ENCODE results near the gene HTR2B. TPM values are rescaled to one million over a fixed set of nuclear protein-coding genes. Genes with fewer than 3 reads are reported as not detected.

The HTR2B gene
- total RNA-seq, 1 donor from 2014 or later: not detected

GRCh38 chr2:231132129-231132528, 7.3 kb upstream of the HTR2B start:
- H3K27me3 Mint-ChIP-seq: no peaks in the 10 kb centered on the region
- peaks cover 4% of the 10 kb centered on the region for H3K36me3 Mint-ChIP-seq
- H3K27ac Mint-ChIP-seq: no peak overlapping the region
- no peak for DNase-seq (ENCODE audit: extremely low spot score, unreplicated experiment)
- no peaks in the 10 kb centered on the region for H3K9me3 Mint-ChIP-seq
- no peak for TF ChIP-seq CTCF (conservative IDR thresholded peaks at IDR 0.05)
- H3K4me1 Mint-ChIP-seq (ENCODE audit: unreplicated experiment): peaks cover 16% of the 10 kb centered on the region
- H3K4me3 Mint-ChIP-seq: no peak overlapping the region

- Mint-ChIP-seq H3K36me3 (peaks cover 8% of the 10 kb centered on the region), H3K9me3 (no peaks in the 10 kb centered on the region), H3K4me1 (ENCODE audit: unreplicated experiment) (peaks cover 17% of the 10 kb centered on the region), H3K27me3 (no peaks in the 10 kb centered on the region), H3K4me3 (no peak overlapping the region), H3K27ac (no peak overlapping the region)
- no peak for TF ChIP-seq CTCF (conservative IDR thresholded peaks at IDR 0.05)
- DNase-seq (ENCODE audit: extremely low spot score, unreplicated experiment): no peak
These were observed 5.7 kb upstream of the HTR2B start for GRCh38 chr2:231130336-231131056.

- Mint-ChIP-seq H3K27ac (no peak overlapping the region), H3K9me3 (no peaks in the 10 kb centered on the region)
These were observed 4.4 kb upstream of the HTR2B start for GRCh38 chr2:231129216-231129615.

DNA sequence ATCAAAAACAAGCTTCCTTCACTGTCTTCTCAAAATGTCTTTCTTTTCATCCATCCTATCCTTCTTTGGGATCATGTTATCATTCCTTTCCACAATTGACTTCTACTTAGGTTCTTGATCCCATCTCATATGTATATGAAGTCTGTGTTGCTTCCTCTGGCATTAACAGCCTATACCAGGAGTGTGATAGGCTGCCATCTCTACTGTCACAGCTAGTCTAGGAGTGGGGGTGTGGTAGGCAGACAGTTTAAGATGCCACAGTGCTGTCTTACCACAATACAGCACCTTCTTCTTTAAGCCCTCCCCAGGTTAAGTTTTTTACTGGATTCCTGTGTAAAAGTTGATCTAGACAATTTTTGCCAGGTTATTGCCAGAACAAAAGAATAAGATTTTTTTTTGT, 3.7 kb upstream of the HTR2B start:
- no peaks in the 10 kb centered on the region for H3K27me3 Mint-ChIP-seq
- no peak overlapping the region for H3K4me3 Mint-ChIP-seq
- H3K4me1 Mint-ChIP-seq (ENCODE audit: unreplicated experiment): peaks cover 30% of the 10 kb centered on the region
- peaks cover 8% of the 10 kb centered on the region for H3K36me3 Mint-ChIP-seq
- no peak for TF ChIP-seq CTCF (conservative IDR thresholded peaks at IDR 0.05)
- no peaks in the 10 kb centered on the region for H3K9me3 Mint-ChIP-seq
- no peak for DNase-seq (ENCODE audit: extremely low spot score, unreplicated experiment)
- no peak overlapping the region for H3K27ac Mint-ChIP-seq

More at GRCh38 chr2:231129216-231129615, 4.4 kb upstream of the HTR2B start:
- Mint-ChIP-seq H3K4me1 (ENCODE audit: unreplicated experiment) (peaks cover 27% of the 10 kb centered on the region), H3K36me3 (peaks cover 8% of the 10 kb centered on the region), H3K27me3 (no peaks in the 10 kb centered on the region), H3K4me3 (no peak overlapping the region)
- no peak for DNase-seq (ENCODE audit: extremely low spot score, unreplicated experiment)
- TF ChIP-seq CTCF (conservative IDR thresholded peaks at IDR 0.05): no peak

GRCh38 chr2:231127936-231128335, 3.1 kb upstream of the HTR2B start:
- TF ChIP-seq CTCF (conservative IDR thresholded peaks at IDR 0.05): no peak
- Mint-ChIP-seq H3K36me3 (peaks cover 7% of the 10 kb centered on the region), H3K4me3 (no peak overlapping the region), H3K4me1 (ENCODE audit: unreplicated experiment) (peaks cover 35% of the 10 kb centered on the region), H3K9me3 (no peaks in the 10 kb centered on the region), H3K27ac (no peak overlapping the region), H3K27me3 (no peaks in the 10 kb centered on the region)
- no peak for DNase-seq (ENCODE audit: extremely low spot score, unreplicated experiment)

All from type B pancreatic cell (in vitro differentiated cells).